HepG2 (cell line): ENCODE results near the gene QRICH2. TPM values are rescaled to one million over a fixed set of nuclear protein-coding genes. Genes with fewer than 3 reads are reported as not detected.
A peak's percentile ranks its signal among the peaks of the same experiment; 100 is the strongest.

Experiments
- CREB1 ChIP-seq, 2 experiments: fragments of 450-650 bp in 1 of 2; IDR thresholded peaks; 2 replicates each; pipeline ENCODE4 v1.6.1; 2016 to 2017; ENCODE audit warnings: control low read depth in 1 of 2, mild to moderate bottlenecking in 1 of 2, missing compliant biosample characterization in 1 of 2, missing genetic modification characterization in 1 of 2
- RBM39 ChIP-seq: fragments of 200-400 bp; formaldehyde crosslinking; IDR thresholded peaks from one replicate; pipeline ENCODE4 v1.6.1; 2018; ENCODE audit warnings: antibody characterized with exemption, mild to moderate bottlenecking, low read depth, low read length; ENCODE audit not compliant: poor library complexity, severe bottlenecking
- SRSF1 ChIP-seq: fragments of 200-400 bp; formaldehyde crosslinking; optimal IDR thresholded peaks from 2 replicates; pipeline ENCODE3; 2017; ENCODE audit warnings: mild to moderate bottlenecking, low read depth, low read length, moderate library complexity
- ZBTB1 ChIP-seq: sonication (generic); formaldehyde crosslinking; IDR thresholded peaks from 2 replicates; pipeline ENCODE4 v1.4.0; 2020; ENCODE audit warnings: missing genetic modification reagents, borderline replicate concordance
- ZBTB20 ChIP-seq: sonication (generic); formaldehyde crosslinking; IDR thresholded peaks from 2 replicates; pipeline ENCODE4 v1.8.1; 2023; ENCODE audit warnings: missing genetic modification reagents, low read depth, mild to moderate bottlenecking, borderline replicate concordance
- polyA plus RNA-seq, 8 experiments: library from polyadenylated mRNA; depleted of rRNA in 3 of 8; stranded (reverse) in 7 of 8; unstranded in 1 of 8; fragments of >200 nt; fragmentation: Illumina TruSeq in 4 of 8; extraction: Trizol in 4 of 8; gene quantifications; 2 replicates each; pipeline versions ENCODE4 v1.2.1 to v1.2.3, GENCODE V29; 2011 to 2016; ENCODE audit warnings: low read depth in 4 of 8, missing spikeins in 1 of 8, mixed read lengths in 1 of 8; ENCODE audit not compliant: insufficient read depth in 1 of 8
- total RNA-seq, 5 experiments: library from RNA; depleted of rRNA; stranded (reverse); fragments of >200 nt; fragmentation: Illumina TruSeq; extraction: Trizol; gene quantifications; 2 replicates each; pipeline ENCODE4 v1.2.3, GENCODE V29; 2016; ENCODE audit warnings: low read depth in 1 of 5
- TF ChIP-seq, protein P1 (sequence below), 2 experiments: fragments of 450-650 bp in 1 of 2; sonication (generic) in 1 of 2; formaldehyde crosslinking in 1 of 2; IDR thresholded peaks; 2 replicates each; pipeline versions ENCODE4 v1.6.1 to v1.8.0; 2016 to 2022; ENCODE audit warnings: antibody characterized with exemption in 1 of 2, mild to moderate bottlenecking in 1 of 2, missing genetic modification reagents in 1 of 2
- TF ChIP-seq, protein P2 (sequence below): sonication (generic); formaldehyde crosslinking; IDR thresholded peaks from 2 replicates; pipeline ENCODE4 v1.4.0; 2020; ENCODE audit warnings: missing genetic modification reagents
- TF ChIP-seq, protein P3 (sequence below): sonication (generic); formaldehyde crosslinking; IDR thresholded peaks from 2 replicates; pipeline ENCODE4 v1.8.1; 2022; ENCODE audit warnings: low read depth, mild to moderate bottlenecking, missing genetic modification reagents
- TF ChIP-seq, protein P4 (sequence below): sonication (generic); formaldehyde crosslinking; IDR thresholded peaks from 2 replicates; pipeline ENCODE4 v1.4.0; 2020; ENCODE audit warnings: missing genetic modification reagents

The QRICH2 gene
- total and polyA plus RNA-seq, 2 of the 13 experiments (the other 11 are each of a cell fraction or from before 2014, with no cell fraction given) = 3.7 to 5.7 TPM

DNA sequence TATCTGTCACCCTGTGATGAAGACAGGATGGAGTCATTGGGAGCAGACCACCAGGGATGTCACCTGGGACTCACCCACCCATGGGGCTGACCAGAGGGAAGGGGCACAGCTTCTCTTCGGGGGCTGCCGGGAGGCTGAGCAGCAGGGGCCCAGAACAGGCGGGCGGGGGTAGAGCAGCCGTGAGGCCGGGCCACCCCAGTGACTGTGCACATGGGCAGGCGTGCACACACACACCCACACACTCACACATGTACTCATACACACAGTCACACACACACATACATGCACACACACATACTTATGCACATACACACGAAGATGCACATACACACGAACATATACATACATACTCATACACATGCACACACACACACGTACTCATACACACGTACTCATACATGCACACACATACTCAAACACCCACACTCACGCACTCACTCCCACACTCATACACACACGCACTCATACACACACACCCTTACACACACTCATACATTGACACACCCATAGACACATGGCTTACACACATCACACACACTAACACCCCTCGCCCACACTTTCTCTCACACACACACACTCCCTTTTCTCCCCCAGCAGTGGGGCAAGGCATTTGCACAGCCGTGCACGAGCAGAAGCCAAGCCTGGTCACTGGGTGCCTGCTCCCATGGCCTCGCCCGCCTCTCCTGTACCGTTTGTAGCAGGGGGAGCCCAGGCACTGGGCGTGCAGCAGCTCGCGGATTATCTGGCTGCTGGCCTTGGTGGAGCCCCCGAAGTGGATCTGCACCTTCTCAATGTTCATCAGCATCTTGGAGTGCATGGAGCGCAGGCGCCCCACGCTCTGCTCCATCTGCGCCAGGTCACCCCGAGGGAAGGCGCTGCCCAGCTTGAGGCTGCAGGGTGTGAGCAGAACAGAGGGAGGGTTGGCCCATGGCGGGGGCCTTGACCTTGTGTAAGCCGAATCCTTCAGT is 30.5 kb downstream of the QRICH2 start (continued):
- TF ChIP-seq, protein P1, sequence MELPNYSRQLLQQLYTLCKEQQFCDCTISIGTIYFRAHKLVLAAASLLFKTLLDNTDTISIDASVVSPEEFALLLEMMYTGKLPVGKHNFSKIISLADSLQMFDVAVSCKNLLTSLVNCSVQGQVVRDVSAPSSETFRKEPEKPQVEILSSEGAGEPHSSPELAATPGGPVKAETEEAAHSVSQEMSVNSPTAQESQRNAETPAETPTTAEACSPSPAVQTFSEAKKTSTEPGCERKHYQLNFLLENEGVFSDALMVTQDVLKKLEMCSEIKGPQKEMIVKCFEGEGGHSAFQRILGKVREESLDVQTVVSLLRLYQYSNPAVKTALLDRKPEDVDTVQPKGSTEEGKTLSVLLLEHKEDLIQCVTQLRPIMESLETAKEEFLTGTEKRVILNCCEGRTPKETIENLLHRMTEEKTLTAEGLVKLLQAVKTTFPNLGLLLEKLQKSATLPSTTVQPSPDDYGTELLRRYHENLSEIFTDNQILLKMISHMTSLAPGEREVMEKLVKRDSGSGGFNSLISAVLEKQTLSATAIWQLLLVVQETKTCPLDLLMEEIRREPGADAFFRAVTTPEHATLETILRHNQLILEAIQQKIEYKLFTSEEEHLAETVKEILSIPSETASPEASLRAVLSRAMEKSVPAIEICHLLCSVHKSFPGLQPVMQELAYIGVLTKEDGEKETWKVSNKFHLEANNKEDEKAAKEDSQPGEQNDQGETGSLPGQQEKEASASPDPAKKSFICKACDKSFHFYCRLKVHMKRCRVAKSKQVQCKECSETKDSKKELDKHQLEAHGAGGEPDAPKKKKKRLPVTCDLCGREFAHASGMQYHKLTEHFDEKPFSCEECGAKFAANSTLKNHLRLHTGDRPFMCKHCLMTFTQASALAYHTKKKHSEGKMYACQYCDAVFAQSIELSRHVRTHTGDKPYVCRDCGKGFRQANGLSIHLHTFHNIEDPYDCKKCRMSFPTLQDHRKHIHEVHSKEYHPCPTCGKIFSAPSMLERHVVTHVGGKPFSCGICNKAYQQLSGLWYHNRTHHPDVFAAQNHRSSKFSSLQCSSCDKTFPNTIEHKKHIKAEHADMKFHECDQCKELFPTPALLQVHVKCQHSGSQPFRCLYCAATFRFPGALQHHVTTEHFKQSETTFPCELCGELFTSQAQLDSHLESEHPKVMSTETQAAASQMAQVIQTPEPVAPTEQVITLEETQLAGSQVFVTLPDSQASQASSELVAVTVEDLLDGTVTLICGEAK (IDR thresholded peaks at IDR 0.05) = 0 out of 2 replicates have a peak, but pooled peaks have one; percentile 9
- TF ChIP-seq, protein P1 (CRISPR knock-in tag; IDR thresholded peaks at IDR 0.05) = no peak
- TF ChIP-seq RBM39 (no peak), ZBTB20 (CRISPR knock-in tag) (no peak), ZBTB1 (CRISPR knock-in tag) (no peak), CREB1 (IDR thresholded peaks at IDR 0.05) (0 out of 2 replicates have a peak, but pooled peaks have one; percentile 3), CREB1 (CRISPR knock-in tag; IDR thresholded peaks at IDR 0.05) (no peak), SRSF1 (no peak)
- TF ChIP-seq, protein P2, sequence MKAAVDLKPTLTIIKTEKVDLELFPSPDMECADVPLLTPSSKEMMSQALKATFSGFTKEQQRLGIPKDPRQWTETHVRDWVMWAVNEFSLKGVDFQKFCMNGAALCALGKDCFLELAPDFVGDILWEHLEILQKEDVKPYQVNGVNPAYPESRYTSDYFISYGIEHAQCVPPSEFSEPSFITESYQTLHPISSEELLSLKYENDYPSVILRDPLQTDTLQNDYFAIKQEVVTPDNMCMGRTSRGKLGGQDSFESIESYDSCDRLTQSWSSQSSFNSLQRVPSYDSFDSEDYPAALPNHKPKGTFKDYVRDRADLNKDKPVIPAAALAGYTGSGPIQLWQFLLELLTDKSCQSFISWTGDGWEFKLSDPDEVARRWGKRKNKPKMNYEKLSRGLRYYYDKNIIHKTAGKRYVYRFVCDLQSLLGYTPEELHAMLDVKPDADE (CRISPR knock-in tag) = no peak
- TF ChIP-seq, protein P3, sequence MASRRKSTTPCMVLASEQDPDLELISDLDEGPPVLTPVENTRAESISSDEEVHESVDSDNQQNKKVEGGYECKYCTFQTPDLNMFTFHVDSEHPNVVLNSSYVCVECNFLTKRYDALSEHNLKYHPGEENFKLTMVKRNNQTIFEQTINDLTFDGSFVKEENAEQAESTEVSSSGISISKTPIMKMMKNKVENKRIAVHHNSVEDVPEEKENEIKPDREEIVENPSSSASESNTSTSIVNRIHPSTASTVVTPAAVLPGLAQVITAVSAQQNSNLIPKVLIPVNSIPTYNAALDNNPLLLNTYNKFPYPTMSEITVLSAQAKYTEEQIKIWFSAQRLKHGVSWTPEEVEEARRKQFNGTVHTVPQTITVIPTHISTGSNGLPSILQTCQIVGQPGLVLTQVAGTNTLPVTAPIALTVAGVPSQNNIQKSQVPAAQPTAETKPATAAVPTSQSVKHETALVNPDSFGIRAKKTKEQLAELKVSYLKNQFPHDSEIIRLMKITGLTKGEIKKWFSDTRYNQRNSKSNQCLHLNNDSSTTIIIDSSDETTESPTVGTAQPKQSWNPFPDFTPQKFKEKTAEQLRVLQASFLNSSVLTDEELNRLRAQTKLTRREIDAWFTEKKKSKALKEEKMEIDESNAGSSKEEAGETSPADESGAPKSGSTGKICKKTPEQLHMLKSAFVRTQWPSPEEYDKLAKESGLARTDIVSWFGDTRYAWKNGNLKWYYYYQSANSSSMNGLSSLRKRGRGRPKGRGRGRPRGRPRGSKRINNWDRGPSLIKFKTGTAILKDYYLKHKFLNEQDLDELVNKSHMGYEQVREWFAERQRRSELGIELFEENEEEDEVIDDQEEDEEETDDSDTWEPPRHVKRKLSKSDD (CRISPR knock-in tag) = no peak
- TF ChIP-seq, protein P4, sequence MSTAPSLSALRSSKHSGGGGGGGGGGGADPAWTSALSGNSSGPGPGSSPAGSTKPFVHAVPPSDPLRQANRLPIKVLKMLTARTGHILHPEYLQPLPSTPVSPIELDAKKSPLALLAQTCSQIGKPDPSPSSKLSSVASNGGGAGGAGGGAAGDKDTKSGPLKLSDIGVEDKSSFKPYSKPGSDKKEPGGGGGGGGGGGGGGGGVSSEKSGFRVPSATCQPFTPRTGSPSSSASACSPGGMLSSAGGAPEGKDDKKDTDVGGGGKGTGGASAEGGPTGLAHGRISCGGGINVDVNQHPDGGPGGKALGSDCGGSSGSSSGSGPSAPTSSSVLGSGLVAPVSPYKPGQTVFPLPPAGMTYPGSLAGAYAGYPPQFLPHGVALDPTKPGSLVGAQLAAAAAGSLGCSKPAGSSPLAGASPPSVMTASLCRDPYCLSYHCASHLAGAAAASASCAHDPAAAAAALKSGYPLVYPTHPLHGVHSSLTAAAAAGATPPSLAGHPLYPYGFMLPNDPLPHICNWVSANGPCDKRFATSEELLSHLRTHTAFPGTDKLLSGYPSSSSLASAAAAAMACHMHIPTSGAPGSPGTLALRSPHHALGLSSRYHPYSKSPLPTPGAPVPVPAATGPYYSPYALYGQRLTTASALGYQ (CRISPR knock-in tag) = no peak
- TF ChIP-seq, all 625 proteins: peak for 11
